DMS114 treated with DMSO at 0.1 percent for 48 hours (cell line): ENCODE results near the gene BRMS1.
"Not testable (repeated sequence)": the region's sequence is repeated elsewhere in the genome, so short reads cannot be mapped to it uniquely, and the experiment has no call there.

Experiments
- DNase-seq: peaks from one replicate; lab custom pipeline; 2025; ENCODE audit not compliant: unreplicated experiment; lab: John Stamatoyannopoulos, UW

Gene BRMS1

GRCh38 chr11:66344550-66345315 lies at the start of gene BRMS1:
Gene BRMS1, minus strand, starts transcription at chr11:66345104. Its CDS starts 2,870 bp downstream, at chr11:66342234.
- DNase-seq: peak; percentile 92

DNA sequence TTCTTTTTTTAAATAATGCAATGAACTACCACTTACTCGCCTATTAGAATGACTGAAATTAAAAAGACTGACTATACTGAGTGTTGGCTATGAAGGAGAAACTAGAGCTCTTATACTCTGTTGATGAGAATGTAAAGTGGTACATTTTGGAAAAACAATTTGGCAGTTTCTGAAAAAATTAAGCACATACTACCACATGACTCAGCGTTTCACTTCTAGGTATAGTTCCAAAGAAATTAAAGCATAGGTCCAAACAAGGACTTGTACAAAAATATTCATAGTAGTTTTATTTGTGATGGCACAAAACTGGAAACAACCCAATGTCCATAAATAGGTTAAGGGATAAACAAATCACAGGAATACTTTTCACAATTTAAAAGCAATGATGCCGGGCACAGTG lies 49.0 kb upstream of the BRMS1 start:
- DNase-seq: no peak

DNA sequence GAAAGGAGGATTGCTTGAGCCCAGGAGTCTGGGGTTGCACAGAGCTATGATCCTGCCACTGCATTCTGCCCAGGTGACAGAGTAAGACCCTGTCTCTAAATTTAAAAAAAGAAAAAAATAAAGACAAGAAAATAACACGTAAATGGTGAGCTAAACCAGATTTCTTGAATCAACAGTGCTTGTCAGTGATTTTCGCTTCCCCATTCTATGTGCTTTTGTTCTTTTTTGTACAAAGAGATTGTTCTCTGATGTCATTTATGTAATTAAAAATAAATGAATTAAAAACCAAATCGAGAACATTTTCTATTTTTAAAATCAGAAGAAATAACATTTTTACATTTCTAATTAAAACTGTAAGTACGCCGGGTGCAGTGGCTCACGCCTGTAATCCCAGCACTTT lies 46.4 kb upstream of the BRMS1 start:
- no peak for DNase-seq

- DNase-seq: peak; percentile 26
Observed at GRCh38 chr11:66388780-66389386, 44.0 kb upstream of the BRMS1 start.

DNA sequence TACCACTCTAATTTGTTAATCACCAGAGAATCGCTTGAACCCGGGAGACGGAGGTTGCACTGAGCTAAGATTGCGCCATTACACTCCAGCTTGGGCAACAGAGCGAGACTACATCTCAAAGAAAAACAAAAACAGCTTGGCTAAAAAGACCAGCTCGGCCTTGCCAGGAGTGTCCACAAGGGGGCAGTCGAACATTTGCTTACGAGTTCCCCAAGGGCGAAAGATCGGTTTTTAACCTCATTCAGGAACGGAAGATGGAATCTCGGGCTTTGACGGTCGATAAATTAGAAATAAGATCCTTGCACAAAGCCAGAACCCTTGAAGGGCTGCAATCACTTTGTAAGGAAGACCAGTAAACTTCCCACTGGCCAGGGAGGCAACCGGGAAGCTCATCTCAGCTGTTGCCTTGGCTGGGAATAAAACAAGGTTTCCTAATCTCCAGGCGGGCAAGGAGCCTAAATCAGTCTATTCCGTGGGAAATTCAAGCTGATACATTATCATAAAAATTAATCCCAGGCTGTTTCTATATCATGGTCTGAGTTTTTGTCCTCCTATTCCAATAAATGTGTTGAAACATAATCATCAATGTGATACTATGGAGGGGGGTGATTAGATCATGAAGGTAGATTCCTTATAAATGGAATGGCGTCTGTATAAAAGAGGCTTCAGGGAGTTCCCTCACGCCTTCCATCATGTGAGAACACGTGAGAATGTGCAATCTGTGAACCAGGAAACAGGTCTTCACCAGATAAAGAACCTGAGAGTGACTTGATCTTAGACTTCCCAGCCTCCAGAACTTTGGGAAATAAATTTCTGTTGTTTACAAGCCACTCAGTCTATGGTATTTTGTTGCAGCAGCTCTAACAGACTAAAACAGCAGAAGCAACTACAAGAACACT lies 41.5 kb upstream of the BRMS1 start:
- peak; percentile 79 for DNase-seq

DNA sequence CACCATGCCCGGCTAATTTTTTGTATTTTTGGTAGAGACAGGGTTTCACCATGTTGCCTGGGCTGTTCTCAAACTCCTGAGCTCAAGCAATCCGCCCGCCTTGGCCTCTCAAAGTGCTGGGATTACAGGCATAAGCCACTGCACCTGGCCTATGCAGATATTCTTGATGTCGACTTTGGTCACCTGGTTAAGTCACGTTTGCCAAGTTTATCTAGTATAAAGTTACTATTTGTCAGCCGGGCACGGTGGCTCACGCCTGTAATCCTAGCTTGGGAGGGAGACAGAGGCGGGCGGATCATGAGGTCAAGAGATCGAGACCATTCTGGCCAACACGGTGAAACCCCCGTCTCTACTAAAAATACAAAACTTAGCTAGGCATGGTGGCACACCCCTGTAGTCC lies 39.4 kb upstream of the BRMS1 start:
- DNase-seq: not testable (repeated sequence)

DNA sequence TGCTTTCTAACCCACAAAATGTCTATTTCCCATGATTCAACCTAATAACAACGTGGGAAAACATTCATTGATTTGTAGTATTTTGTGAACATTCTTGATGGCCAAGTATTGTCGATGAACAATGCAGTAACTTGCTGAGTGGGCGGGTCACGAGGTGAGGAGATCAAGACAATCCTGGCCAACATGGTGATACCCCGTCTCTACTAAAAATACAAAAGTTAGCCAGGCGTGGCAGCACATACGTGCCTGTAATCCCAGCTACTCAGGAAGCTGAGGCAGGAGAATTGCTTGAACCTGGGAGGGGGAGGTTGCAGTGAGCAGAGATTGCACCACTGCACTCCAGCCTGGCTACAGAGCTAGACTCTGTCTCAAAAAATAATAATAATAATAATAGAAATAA lies 35.4 kb upstream of the BRMS1 start:
- DNase-seq: not testable (repeated sequence)

GRCh38 chr11:66373690-66374287 lies 28.9 kb upstream of the BRMS1 start:
- not testable (repeated sequence) for DNase-seq

- no peak for DNase-seq
Observed at GRCh38 chr11:66373265-66373664, 28.4 kb upstream of the BRMS1 start.

GRCh38 chr11:66371627-66372415 lies 26.9 kb upstream of the BRMS1 start, which contains the start of gene SLC29A2:
Gene SLC29A2, minus strand, starts transcription at chr11:66371760. Its CDS starts 169 bp downstream, at chr11:66371591.
- DNase-seq: peak; percentile 35

- no peak for DNase-seq
Observed at GRCh38 chr11:66369073-66369894, 24.4 kb upstream of the BRMS1 start.

DNA sequence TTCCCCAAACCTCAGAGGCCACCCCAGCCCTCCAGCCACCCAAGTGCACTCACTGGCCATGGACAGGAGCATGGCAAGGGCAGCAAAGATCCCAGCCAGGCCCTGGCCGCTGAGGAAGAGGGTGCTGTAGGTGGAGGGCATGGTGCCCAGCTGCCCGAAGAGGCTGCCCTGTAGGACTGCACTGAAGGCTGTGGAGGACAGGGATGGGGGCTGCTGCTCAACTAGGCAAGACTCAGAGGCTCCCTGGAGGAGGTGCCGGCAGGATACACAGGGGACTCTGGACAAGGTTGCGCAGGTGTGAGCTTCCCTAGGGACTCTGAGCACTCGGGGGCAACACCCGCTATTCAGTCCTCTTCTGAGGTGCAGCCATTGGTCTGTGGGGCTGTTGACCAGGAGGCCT lies 23.6 kb upstream of the BRMS1 start:
- DNase-seq: no peak

- DNase-seq: no peak
Observed at GRCh38 chr11:66367561-66368312, 22.8 kb upstream of the BRMS1 start.

DNA sequence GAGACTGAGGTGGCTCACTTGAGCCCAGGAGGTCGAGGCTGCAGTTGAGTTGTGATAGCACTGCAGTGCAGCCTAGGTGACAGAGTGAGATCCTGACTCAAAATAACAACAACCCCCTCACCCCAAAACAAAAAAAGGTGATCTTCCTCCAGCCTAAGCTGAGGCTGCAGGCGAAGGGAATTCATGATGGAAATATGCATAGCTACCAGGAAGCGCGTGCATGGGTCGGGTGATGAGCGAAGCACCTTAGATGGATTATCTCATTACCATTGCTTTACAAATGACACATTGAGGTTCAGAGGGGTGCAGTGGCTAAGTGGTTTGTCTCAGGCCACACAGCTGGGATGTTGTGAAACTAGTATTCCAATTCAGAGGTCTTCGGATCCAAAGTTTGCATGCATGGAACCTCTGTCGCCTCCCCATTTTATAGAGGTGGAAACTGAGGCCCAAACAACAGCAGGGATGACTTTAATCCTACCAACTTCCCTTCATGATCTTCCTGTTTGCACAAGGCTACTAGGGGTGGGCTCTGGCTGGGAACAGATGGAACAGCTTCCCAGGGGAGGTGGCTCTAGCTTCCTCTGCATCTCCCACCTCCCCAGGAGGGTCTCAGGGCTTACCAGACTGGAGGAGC lies 22.1 kb upstream of the BRMS1 start:
- DNase-seq: no peak

DNA sequence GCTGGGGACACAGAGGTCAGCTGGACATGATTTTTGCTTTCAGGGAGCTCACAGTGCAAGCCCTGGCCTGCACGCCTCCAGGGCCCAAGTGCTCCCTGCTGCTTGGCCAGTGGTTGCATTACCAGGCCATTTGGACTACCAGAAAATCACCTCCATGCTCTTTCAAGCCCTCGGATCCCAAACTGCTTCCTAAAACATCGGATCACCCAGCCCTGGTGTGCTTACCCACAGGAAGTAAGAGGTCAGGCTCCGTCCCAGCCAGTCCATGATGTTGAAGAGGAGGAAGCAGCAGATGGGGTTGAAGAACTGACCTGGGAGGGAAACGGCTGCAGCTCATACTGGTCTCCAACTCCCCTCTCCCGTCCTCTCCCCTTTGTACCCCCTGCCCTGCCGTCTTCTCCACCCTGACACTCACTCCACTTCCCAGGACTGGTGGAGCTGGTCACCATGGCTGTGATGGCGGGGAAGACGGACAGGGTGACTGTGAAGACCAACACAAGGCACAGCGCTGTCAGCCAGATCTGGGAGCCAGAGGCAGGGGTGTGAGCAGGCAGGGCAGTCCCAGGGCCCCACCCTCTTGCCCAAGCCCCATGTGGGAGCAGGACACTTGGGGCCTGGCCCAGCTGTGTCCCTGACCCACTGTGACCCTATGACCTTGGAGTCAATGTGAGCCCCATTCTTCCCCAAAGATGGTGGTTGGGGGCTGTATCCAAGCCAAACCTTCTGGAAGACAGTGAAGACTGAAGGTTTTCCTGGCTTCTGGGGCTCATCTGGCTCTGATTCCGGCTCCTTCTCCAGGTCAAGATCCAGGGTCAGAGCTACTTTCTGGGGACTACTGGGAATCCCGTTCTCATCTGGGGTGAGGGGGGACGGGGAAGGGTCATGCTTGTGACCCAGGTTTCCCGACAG lies 21.1 kb upstream of the BRMS1 start:
- no peak for DNase-seq

GRCh38 chr11:66365166-66365565 lies 20.3 kb upstream of the BRMS1 start:
- DNase-seq: no peak

- DNase-seq: no peak
Observed at GRCh38 chr11:66363805-66364535, 19.1 kb upstream of the BRMS1 start.
